GM10248 (cell line): ENCODE measurements around the gene FGD4.

ENCODE experiments used
- CTCF ChIA-PET: fragments of 300-600 bp; sonication (Branson Sonifier 250); formaldehyde crosslinking; extraction: SDS; loops from one replicate; lab custom pipeline; 2021; ENCODE audit warnings: antibody characterized with exemption; lab: Yijun Ruan, JAX
- POLR2A ChIA-PET: fragments of 350-650 bp; sonication (Branson Sonifier 250); formaldehyde crosslinking; extraction: SDS; loops from one replicate; lab custom pipeline; 2020; ENCODE audit warnings: antibody characterized with exemption; lab: Yijun Ruan, JAX
- DNase-seq: peaks from one replicate; pipeline ENCODE4 v3.0.0; 2012; ENCODE audit errors: extremely low spot score
- TF ChIP-seq, protein P1 (sequence below): IDR thresholded peaks from 2 replicates; pipeline ENCODE4 v1.5.1; 2012; ENCODE audit warnings: mild to moderate bottlenecking, low read depth; ENCODE audit errors: extremely low read depth, missing control alignments, control extremely low read depth

Gene FGD4

GRCh38 chr12:32382226-32382625, 17.1 kb upstream of the FGD4 start:
- POLR2A ChIA-PET: no interaction called here
- no peak for DNase-seq
- CTCF ChIA-PET: interaction anchor here (0.9 to 2.0 kb wide), 2 partner anchors 13 to 17 kb away, joined by 3 to 12 read pairs; no protein-coding TSS in a partner anchor
- TF ChIP-seq, protein P1, sequence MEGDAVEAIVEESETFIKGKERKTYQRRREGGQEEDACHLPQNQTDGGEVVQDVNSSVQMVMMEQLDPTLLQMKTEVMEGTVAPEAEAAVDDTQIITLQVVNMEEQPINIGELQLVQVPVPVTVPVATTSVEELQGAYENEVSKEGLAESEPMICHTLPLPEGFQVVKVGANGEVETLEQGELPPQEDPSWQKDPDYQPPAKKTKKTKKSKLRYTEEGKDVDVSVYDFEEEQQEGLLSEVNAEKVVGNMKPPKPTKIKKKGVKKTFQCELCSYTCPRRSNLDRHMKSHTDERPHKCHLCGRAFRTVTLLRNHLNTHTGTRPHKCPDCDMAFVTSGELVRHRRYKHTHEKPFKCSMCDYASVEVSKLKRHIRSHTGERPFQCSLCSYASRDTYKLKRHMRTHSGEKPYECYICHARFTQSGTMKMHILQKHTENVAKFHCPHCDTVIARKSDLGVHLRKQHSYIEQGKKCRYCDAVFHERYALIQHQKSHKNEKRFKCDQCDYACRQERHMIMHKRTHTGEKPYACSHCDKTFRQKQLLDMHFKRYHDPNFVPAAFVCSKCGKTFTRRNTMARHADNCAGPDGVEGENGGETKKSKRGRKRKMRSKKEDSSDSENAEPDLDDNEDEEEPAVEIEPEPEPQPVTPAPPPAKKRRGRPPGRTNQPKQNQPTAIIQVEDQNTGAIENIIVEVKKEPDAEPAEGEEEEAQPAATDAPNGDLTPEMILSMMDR: no peak

- DNase-seq: peak; percentile 42
- POLR2A ChIA-PET: no interaction called here
- CTCF ChIA-PET: interaction anchor here (0.9 to 1.2 kb wide), 2 partner anchors 10 to 17 kb away, joined by 3 to 4 read pairs; no protein-coding TSS in a partner anchor
- TF ChIP-seq, protein P1: no peak
These were observed 8.7 kb upstream of the FGD4 start for GRCh38 chr12:32390572-32391219.

DNA sequence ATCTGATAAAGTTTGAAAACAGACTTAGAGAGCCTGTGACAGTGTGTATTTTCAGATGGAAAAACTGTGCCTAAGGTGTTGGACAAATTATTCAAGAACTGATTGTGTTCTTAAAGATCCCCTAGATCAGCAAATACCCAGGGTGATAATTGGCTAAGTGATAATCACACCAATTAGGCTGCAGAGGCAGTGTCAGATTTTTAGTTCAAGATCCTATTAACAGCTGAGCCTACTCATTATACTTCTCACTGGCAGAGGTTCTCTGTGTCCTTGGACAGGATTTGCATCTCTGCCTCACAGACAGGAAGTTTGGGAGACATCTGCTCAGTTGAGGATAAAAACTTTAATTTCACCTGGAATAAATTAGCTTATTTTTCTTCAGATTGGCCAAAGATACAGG, 4.3 kb upstream of the FGD4 start:
- TF ChIP-seq, protein P1: no peak
- ChIA-PET CTCF (interaction anchor here (1.6 kb wide), 1 partner anchor 13 kb away, joined by 3 read pairs; no protein-coding TSS in a partner anchor), POLR2A (no interaction called here)
- DNase-seq: no peak

GRCh38 chr12:32397696-32398095, 1.7 kb upstream of the FGD4 start:
- DNase-seq: no peak
- TF ChIP-seq, protein P1: no peak
- POLR2A ChIA-PET: no interaction called here
- CTCF ChIA-PET: interaction anchor here (1.2 to 1.4 kb wide), 3 partner anchors 9 to 10 kb away, joined by 3 to 8 read pairs (median 4); no protein-coding TSS in a partner anchor

DNA sequence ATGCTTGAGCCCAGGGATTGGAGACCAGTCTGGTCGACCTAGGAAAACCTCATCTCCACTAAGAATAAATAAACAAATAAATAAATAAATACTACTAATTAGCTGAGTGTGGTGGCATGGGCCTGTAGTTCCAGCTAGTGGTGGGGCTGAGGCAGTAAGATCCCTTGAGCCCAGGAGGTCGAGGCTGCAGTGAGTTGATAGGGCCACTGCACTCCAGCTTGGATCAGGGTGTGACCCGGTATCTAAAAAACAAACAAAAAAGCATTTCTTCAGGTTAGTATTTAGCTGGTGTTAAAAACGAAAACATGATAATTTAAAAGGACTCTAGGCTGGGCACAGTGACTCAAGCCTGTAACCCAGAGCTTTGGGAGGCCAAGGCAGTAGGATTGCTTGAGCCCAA, 1.2 kb upstream of the FGD4 start:
- no peak for DNase-seq
- POLR2A ChIA-PET: no interaction called here
- CTCF ChIA-PET: interaction anchor here (1.1 to 1.2 kb wide), 3 partner anchors 10 to 357 kb away, joined by 4 to 8 read pairs (median 8); partner anchors contain the start of gene YARS2
- TF ChIP-seq, protein P1: no peak

DNA sequence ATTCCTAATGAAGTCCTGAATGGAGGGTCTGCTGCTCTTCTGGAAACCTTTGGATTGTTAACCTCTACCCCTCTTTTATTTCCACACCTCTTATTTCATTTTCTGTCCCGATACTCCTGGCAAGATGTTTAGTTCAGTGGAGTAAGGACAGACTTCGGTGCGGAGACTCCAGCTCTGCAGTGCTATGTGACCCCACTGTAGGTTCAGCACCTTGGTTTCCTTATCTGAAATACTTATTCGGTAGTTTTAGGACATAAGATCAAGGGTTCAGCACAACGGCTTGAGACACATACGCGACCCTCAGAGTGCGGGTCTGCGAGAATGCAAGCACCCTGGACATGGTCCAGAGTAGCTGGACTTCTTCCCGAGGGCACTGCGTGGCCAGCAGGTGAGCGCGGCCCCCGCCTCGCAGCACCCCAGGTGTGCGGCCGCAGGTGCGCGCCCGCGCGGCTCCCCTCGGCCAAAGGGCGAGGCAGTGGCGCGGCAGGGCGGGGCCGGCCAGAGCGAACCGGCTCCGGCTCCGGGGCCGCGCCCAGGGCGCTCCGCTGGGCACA, 465 bp upstream of the FGD4 start:
- TF ChIP-seq, protein P1: no peak
- CTCF ChIA-PET: interaction anchor here (1.1 to 1.2 kb wide), 3 partner anchors 9 to 357 kb away, joined by 4 to 8 read pairs (median 8); partner anchors contain the start of gene YARS2
- POLR2A ChIA-PET: no interaction called here
- DNase-seq: no peak
